ENCODE results near the gene OTUD3.

Gene OTUD3

GRCh38 chr1:19932866-19933265, 50.7 kb downstream of the OTUD3 start:
- no peak for TF ChIP-seq EZH2 (IDR thresholded peaks at IDR 0.05; ENCODE audit: borderline replicate concordance, low read length)
- TF ChIP-seq, protein P1, sequence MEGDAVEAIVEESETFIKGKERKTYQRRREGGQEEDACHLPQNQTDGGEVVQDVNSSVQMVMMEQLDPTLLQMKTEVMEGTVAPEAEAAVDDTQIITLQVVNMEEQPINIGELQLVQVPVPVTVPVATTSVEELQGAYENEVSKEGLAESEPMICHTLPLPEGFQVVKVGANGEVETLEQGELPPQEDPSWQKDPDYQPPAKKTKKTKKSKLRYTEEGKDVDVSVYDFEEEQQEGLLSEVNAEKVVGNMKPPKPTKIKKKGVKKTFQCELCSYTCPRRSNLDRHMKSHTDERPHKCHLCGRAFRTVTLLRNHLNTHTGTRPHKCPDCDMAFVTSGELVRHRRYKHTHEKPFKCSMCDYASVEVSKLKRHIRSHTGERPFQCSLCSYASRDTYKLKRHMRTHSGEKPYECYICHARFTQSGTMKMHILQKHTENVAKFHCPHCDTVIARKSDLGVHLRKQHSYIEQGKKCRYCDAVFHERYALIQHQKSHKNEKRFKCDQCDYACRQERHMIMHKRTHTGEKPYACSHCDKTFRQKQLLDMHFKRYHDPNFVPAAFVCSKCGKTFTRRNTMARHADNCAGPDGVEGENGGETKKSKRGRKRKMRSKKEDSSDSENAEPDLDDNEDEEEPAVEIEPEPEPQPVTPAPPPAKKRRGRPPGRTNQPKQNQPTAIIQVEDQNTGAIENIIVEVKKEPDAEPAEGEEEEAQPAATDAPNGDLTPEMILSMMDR (IDR thresholded peaks at IDR 0.05; ENCODE audit: low read length) = no peak
- Histone ChIP-seq H3K27me3 (ENCODE audit: insufficient read depth, low read length) (no peaks in the 10 kb centered on the region; the same call in 1 of the 2 replicates), H3K9me3 (ENCODE audit: low read length) (0 out of 2 replicates have a peak, but pooled peaks cover 3% of the 10 kb centered on the region), H3K27ac (ENCODE audit: low read depth, low read length, poor library complexity, severe bottlenecking) (no peak overlapping the region), H3F3A (ENCODE audit: insufficient read depth, low read length) (no peaks in the 10 kb centered on the region), H4K20me1 (ENCODE audit: insufficient read depth, low read length) (no peaks in the 10 kb centered on the region), H3K4me3 (ENCODE audit: low read depth, low read length, poor library complexity, severe bottlenecking) (no peak overlapping the region), H3K36me3 (ENCODE audit: insufficient read depth, low read length) (no peaks in the 10 kb centered on the region), H3K9me2 (ENCODE audit: low read depth, low read length) (no peaks in the 10 kb centered on the region), H3K9ac (ENCODE audit: low read length) (no peak overlapping the region), H2AFZ (ENCODE audit: low read length) (no peak overlapping the region), H3K4me1 (ENCODE audit: insufficient read depth, low read length, severe bottlenecking) (no peaks in the 10 kb centered on the region), H3K79me2 (ENCODE audit: insufficient read depth, low read length) (no peaks in the 10 kb centered on the region), H3K4me2 (ENCODE audit: low read length) (no peak overlapping the region)

GRCh38 chr1:19934336-19934735, 52.1 kb downstream of the OTUD3 start:
- no peaks in the 10 kb centered on the region for H3K79me2 ChIP-seq (ENCODE audit: insufficient read depth, low read length)

GRCh38 chr1:19936061-19936750, 54.0 kb downstream of the OTUD3 start:
- Histone ChIP-seq H3K4me1 (ENCODE audit: insufficient read depth, low read length, severe bottlenecking) (no peaks in the 10 kb centered on the region), H2AFZ (ENCODE audit: low read length) (no peak overlapping the region), H3K9me3 (ENCODE audit: low read length) (0 out of 2 replicates have a peak, but pooled peaks cover 3% of the 10 kb centered on the region), H3K79me2 (ENCODE audit: insufficient read depth, low read length) (no peaks in the 10 kb centered on the region), H3K9ac (ENCODE audit: low read length) (no peak overlapping the region), H3K4me3 (ENCODE audit: low read depth, low read length, poor library complexity, severe bottlenecking) (no peak overlapping the region), H3K9me2 (ENCODE audit: low read depth, low read length) (no peaks in the 10 kb centered on the region), H4K20me1 (ENCODE audit: insufficient read depth, low read length) (no peaks in the 10 kb centered on the region), H3K36me3 (ENCODE audit: insufficient read depth, low read length) (no peaks in the 10 kb centered on the region), H3K4me2 (ENCODE audit: low read length) (no peak overlapping the region), H3K27me3 (ENCODE audit: insufficient read depth, low read length) (no peaks in the 10 kb centered on the region), H3F3A (ENCODE audit: insufficient read depth, low read length) (no peaks in the 10 kb centered on the region), H3K27ac (ENCODE audit: low read depth, low read length, poor library complexity, severe bottlenecking) (no peak overlapping the region)
- TF ChIP-seq, protein P1 (IDR thresholded peaks at IDR 0.05; ENCODE audit: low read length) = no peak
- no peak for TF ChIP-seq EZH2 (IDR thresholded peaks at IDR 0.05; ENCODE audit: borderline replicate concordance, low read length)

More at GRCh38 chr1:19934336-19934735, 52.1 kb downstream of the OTUD3 start:
- TF ChIP-seq EZH2 (IDR thresholded peaks at IDR 0.05; ENCODE audit: borderline replicate concordance, low read length) = no peak
- TF ChIP-seq, protein P1 (IDR thresholded peaks at IDR 0.05; ENCODE audit: low read length) = no peak
- H3K4me1 ChIP-seq (ENCODE audit: insufficient read depth, low read length, severe bottlenecking) = no peaks in the 10 kb centered on the region
- H3K27me3 ChIP-seq (ENCODE audit: insufficient read depth, low read length) = no peaks in the 10 kb centered on the region; the same call in 1 of the 2 replicates
- H3K27ac ChIP-seq (ENCODE audit: low read depth, low read length, poor library complexity, severe bottlenecking) = no peak overlapping the region
- H3K4me2 ChIP-seq (ENCODE audit: low read length) = no peak overlapping the region
- 0 out of 2 replicates have a peak, but pooled peaks cover 3% of the 10 kb centered on the region for H3K9me3 ChIP-seq (ENCODE audit: low read length)
- no peak overlapping the region for H3K4me3 ChIP-seq (ENCODE audit: low read depth, low read length, poor library complexity, severe bottlenecking)
- no peaks in the 10 kb centered on the region for H3K9me2 ChIP-seq (ENCODE audit: low read depth, low read length)
- no peaks in the 10 kb centered on the region for H3K36me3 ChIP-seq (ENCODE audit: insufficient read depth, low read length)
- no peaks in the 10 kb centered on the region for H4K20me1 ChIP-seq (ENCODE audit: insufficient read depth, low read length)
- no peak overlapping the region for H3K9ac ChIP-seq (ENCODE audit: low read length)
- no peak overlapping the region for H2AFZ ChIP-seq (ENCODE audit: low read length)
- H3F3A ChIP-seq (ENCODE audit: insufficient read depth, low read length) = no peaks in the 10 kb centered on the region
